GM19328 (cell line): Measurements from ENCODE around the gene RHBDL3.
"Not testable (repeated sequence)": the region's sequence is repeated elsewhere in the genome, so short reads cannot be mapped to it uniquely, and the experiment has no call there.

Source experiments
- ATAC-seq: cut with Tn5 transposase; IDR thresholded peaks from one replicate; pipeline ENCODE4 v1.9.1; 2021; ENCODE audit warnings: mild to moderate bottlenecking, moderate library complexity; ENCODE audit not compliant: unreplicated experiment

Gene RHBDL3

GRCh38 chr17:32320847-32321246, 55.2 kb downstream of the RHBDL3 start:
- ATAC-seq: no peak

- no peak for ATAC-seq
Observed at GRCh38 chr17:32323046-32323445, 57.4 kb downstream of the RHBDL3 start.

GRCh38 chr17:32323811-32324491, 58.3 kb downstream of the RHBDL3 start:
- no peak for ATAC-seq

GRCh38 chr17:32327911-32328310, 62.3 kb downstream of the RHBDL3 start:
- no peak for ATAC-seq

- no peak for ATAC-seq
Observed at GRCh38 chr17:32330147-32330546, 64.5 kb downstream of the RHBDL3 start.

- ATAC-seq: no peak
Observed at GRCh38 chr17:32331243-32332040, 65.8 kb downstream of the RHBDL3 start.

GRCh38 chr17:32333187-32333586, 67.6 kb downstream of the RHBDL3 start:
- no peak for ATAC-seq

GRCh38 chr17:32335046-32335445, 69.4 kb downstream of the RHBDL3 start:
- ATAC-seq: no peak

GRCh38 chr17:32335687-32336086, 70.1 kb downstream of the RHBDL3 start:
- ATAC-seq: no peak

- ATAC-seq: peak; percentile 20
Observed at GRCh38 chr17:32341141-32341856, 75.7 kb downstream of the RHBDL3 start.

- ATAC-seq: peak; percentile 66
Observed at GRCh38 chr17:32341857-32342602, 76.4 kb downstream of the RHBDL3 start, which contains the start of gene C17orf75. TSS of gene C17orf75 (minus strand) at chr17:32342173. CDS start at chr17:32342139, 34 bp downstream.

- ATAC-seq: no peak
Observed at GRCh38 chr17:32342603-32343325, 77.1 kb downstream of the RHBDL3 start.

GRCh38 chr17:32345951-32346600, 80.4 kb downstream of the RHBDL3 start:
- ATAC-seq: no peak

- no peak for ATAC-seq
Observed at GRCh38 chr17:32348483-32348800, 82.8 kb downstream of the RHBDL3 start.

- ATAC-seq: no peak
Observed at GRCh38 chr17:32349503-32349853, 83.8 kb downstream of the RHBDL3 start.

GRCh38 chr17:32349854-32350665, 84.4 kb downstream of the RHBDL3 start, which contains the start of gene ZNF207:
TSS of gene ZNF207 (plus strand) at chr17:32350157. CDS start at chr17:32350286, 129 bp downstream.
- peak; percentile 92 for ATAC-seq

- ATAC-seq: peak; percentile 25
Observed at GRCh38 chr17:32350666-32351418, 85.2 kb downstream of the RHBDL3 start.

GRCh38 chr17:32352734-32353133, 87.1 kb downstream of the RHBDL3 start:
- ATAC-seq: not testable (repeated sequence)
